GM19455 (cell line): ENCODE data around the gene PDZD7.

ENCODE experiments used
- ATAC-seq: cut with Tn5 transposase; IDR thresholded peaks from one replicate; pipeline ENCODE4 v1.9.1; 2021; ENCODE audit not compliant: unreplicated experiment

Gene PDZD7

DNA sequence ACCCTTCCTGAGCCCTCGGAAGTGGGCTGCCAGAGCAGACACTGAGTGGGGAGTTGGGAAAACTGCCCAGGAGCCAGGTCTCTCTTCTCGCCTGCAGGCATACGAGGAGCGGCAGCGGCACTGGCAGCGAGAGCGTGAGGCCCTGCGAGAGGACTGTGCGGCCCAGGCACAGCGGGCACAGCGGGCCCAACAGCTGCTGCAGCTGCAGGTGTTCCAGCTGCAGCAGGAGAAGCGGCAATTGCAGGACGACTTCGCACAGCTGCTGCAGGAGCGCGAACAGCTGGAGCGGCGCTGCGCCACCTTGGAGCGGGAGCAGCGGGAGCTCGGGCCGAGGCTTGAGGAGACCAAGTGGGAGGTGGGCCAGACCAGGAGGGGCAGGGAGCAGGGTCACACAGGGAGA lies 25.6 kb downstream of the PDZD7 start:
- ATAC-seq, result no peak

DNA sequence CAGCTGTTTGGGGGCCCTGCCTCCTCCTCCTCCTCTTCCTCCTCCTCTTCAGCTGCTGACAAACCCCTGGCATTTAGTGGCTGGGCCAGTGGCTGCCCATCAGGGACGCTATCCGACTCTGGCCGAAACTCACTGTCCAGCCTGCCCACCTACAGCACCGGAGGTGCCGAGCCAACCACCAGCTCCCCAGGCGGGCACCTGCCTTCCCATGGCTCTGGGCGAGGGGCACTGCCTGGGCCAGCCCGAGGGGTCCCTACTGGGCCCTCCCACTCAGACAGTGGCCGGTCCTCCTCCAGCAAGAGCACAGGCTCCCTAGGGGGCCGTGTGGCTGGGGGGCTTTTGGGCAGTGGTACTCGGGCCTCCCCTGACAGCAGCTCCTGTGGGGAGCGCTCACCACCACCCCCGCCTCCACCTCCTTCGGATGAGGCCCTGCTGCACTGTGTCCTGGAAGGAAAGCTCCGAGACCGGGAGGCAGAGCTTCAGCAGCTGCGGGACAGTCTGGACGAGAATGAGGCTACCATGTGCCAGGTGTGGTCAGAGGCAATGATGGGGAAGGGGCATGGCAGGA lies 27.2 kb downstream of the PDZD7 start:
- ATAC-seq, result no peak

DNA sequence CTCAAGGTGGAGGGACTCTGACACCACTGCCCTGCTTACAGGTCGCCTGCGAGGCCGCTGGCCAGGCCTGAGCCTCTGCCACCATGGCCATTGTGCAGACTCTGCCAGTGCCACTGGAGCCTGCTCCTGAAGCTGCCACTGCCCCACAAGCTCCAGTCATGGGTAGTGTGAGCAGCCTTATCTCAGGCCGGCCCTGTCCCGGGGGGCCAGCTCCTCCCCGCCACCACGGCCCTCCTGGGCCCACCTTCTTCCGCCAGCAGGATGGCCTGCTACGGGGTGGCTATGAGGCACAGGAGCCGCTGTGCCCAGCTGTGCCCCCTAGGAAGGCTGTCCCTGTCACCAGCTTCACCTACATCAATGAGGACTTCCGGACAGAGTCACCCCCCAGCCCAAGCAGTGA lies 28.5 kb downstream of the PDZD7 start:
- no peak for ATAC-seq

DNA sequence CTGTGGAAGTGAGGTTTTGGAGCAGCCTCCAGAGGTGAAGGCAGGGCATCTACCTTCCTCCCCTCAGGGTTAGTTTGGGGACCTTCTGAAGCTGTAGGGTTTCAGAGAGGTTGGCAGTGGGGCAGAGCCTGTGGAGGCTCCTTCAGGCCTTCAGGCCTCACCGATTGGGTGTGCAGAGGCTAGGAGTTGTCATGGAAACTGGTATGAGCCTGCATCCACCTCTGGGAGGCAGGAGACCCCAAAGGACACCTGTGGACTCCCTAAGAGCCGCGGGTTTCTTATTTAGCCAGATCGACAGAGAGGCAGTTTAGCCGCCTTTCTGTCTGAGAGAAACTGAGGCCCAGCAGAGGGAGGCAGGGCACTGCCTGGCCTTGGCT lies 29.3 kb downstream of the PDZD7 start:
- no peak for ATAC-seq

DNA sequence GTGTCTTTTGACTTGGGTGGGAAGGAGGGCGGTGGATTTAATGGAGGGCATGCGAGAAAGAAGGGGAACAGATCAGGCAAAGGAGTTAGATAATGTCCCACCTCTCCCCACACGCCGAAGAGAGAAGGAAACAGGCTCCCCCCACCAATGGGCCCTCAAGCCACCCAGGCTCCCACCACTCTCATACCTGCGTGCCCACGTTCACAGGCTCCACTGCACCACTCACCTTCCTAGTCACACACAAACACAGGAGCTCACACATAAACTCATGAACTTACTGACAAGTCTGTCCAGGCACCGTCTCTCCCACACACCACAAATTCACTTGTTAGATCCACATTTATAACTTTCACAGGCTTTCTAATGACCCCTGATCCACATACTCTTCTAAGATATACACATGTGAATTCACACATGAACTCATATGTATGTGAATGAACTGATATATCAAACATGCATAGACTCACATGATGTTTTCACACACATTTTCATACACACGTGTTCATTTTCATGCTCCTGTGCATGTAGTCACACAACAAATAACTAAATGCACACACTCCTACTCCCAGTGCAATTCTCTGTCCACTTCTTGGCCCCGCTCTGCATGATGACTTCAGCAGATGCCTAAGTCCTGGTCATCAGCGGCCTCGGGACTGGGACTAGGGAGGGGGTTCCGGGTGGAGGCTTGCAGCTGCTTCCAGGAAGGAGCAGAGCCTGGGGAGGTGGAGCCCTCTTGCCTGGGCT lies 29.8 kb downstream of the PDZD7 start:
- ATAC-seq, result no peak

- no peak for ATAC-seq
These were observed 30.6 kb downstream of the PDZD7 start for GRCh38 chr10:101000127-101000914.

GRCh38 chr10:100999742-101000126 lies 31.2 kb downstream of the PDZD7 start, which contains the start of gene LZTS2:
Gene LZTS2 (plus strand): TSS chr10:100999808. CDS start chr10:101002539, 2,731 bp downstream.
- no peak for ATAC-seq

DNA sequence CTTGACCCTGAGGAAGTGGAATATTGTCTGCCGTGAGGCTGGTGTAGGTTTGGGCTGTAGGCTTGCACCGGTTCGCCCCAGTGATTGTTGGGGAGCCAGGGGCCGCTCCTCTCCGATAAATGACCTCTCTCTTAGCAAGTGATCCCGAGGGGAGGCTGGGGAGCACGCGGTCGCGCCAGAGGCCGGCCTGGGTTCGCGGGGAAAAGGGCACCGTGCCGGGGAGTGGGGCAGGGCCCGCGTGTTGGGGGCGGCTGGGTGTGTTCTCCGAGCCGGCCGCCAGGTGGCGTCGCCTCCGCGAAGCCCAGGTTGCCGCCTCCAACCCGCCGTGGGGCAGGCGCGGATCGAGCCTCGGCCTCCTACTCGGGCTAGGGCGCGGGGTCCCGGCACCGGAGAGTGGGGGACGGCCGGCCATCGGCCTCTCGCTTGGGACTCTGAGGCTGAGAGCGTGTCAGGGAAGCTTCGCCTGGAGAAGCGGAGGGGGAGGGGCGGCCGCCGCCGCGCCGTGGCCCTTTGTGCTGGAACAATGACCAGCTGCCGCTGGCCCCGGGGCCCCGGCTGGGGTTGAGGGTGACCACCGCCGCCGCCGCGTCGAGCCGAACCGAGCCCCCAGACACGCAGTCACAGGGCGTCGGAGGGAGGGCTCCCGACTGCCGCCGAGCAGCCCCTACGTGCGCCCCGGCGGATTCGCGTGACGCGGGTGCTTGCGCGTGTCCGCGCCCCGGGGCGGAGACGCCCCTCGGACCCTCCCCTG lies 31.8 kb downstream of the PDZD7 start:
- peak; percentile 58 for ATAC-seq

- peak; percentile 14 for ATAC-seq
These were observed 32.5 kb downstream of the PDZD7 start for GRCh38 chr10:100998183-100998990.

DNA sequence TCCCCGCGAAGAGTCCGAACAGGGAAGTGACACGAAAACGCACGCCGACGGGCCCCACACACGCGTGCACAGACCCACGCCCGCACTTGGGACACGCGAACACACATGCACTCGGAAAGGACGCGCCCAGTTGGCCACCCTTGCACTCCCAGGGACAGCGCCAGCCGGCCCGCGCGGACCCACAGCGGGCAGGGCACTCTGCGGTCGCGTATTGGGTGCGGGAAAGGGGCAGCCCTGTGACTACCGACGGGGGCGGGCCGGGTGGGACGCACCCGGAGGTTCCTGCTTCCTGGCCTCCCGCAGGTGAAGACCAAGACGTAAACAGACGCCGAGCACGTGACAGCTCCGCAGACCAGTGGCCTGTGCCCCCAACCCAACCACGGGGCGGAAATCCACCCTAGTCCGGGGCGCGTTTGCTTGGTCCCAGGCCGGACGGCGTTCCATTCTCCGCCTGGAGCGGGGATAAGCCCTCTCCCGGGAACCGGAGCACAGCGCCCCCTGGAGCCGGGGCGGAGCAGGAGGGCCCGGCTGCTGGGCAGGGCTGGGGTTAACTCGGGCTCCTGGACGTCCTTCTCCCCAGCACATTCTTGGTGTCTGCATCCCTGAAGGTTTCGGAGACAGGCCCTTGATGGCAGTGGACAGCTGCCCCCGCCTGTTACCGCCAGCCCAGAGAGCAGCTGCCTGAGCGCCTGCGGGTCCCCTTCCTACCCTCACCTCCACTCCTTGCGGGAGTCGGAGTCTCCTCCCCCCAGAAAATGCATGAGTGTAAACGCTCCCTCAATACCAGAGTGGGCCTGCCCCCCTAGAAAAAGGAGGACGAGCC lies 33.4 kb downstream of the PDZD7 start:
- peak; percentile 42 for ATAC-seq

GRCh38 chr10:100996678-100997359 lies 34.1 kb downstream of the PDZD7 start:
- no peak for ATAC-seq

DNA sequence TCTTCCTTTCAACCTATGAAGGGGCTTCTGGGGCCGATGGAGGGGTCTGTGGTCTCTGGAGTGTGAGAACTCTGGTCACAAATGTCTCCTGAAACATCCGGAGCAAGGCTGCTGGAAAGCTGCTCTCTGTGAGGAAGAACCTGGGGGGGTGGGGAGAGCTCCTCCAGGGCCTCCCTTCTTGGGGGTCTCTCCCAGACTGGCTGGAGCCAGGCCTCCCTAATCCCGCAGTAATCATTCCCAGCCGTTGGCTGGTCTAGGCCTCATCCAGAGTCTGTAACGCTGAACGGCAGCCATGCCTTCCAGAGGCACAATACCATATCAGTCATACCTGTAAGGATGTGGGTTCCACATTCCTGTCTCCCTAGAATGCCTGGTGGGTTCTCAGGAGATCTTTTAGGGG lies 35.7 kb downstream of the PDZD7 start:
- no peak for ATAC-seq

- no peak for ATAC-seq
These were observed 36.8 kb downstream of the PDZD7 start for GRCh38 chr10:100993986-100994708.

- ATAC-seq, result no peak
These were observed 41.8 kb downstream of the PDZD7 start for GRCh38 chr10:100989088-100989487.

GRCh38 chr10:100988166-100988565 lies 42.8 kb downstream of the PDZD7 start:
- no peak for ATAC-seq

GRCh38 chr10:100987685-100988049 lies 43.3 kb downstream of the PDZD7 start:
- ATAC-seq, result no peak

DNA sequence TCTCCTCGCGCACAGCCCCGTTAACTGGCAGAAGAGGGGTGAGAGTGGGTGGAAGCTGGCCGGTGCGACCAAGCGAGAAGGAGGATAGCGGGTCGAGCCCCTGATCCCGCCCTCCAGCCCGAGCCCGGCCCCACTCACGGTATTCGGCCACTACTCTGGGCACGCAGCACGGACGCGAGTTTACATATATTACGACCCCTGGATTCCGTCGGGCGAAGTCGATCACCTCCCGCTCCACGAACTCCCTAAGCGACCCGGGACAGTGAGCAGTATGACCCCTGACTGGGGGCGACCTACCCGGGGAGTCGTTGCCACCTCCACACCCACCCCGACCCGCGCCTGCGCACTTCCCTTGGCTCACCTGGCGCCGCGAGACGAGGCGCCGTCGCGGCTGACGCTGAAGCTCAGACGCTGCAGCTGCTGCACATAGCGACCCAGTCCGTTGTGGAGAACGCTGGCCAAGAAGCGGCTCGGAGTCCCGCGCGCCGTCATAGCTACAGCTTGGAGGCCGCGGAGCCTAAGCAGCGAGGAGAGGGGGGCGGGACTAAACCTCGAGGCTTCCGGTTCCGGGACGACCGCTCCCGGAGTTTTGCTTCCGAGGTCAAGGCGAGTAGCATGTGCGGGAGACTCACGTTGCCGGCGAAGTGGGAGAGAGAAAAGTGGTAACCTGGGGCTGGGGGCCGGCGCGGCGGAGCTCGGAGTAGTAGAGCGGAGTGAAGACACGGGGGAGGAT lies 43.8 kb downstream of the PDZD7 start, which contains the start of the genes MRPL43 and TWNK:
MRPL43 (minus strand) TSS at position 546 of the 733 bp plus-strand sequence; CDS start at position 492, 54 bp downstream.
TWNK (plus strand) TSS at position 592 of the 733 bp plus-strand sequence. CDS start 668 bp downstream, outside the sequence.
- peak; percentile 75 for ATAC-seq

- no peak for ATAC-seq
These were observed 44.3 kb downstream of the PDZD7 start for GRCh38 chr10:100986623-100986951.
